Measurements from ENCODE around the gene RXRA. TPM values are rescaled to one million over a fixed set of nuclear protein-coding genes. Genes with fewer than 3 reads are reported as not detected.

Gene RXRA
- total and polyA plus RNA-seq, 2 donors (not counting 1 experiment from before 2014, with no cell fraction given): 2.6 to 6.8 TPM

- Histone ChIP-seq H3K4me1 (ENCODE audit: control insufficient read depth in 2 of 2, insufficient read depth in 2 of 2, low read length in 2 of 2) (peaks cover 11 to 20% of the 10 kb centered on the region in 2 donors), H3K9me3 (ENCODE audit: control extremely low read depth in 1 of 3, control insufficient read depth in 2 of 3, insufficient read depth in 1 of 3, low read length in 2 of 3) (peaks cover 0 to 5% (median 0%) of the 10 kb centered on the region in 3 donors), H3K4me2 (replicated peaks; ENCODE audit: low read depth, low read length, poor library complexity, severe bottlenecking) (peak overlapping the region; percentile 90), H3K9ac (ENCODE audit: low read length) (peak overlapping the region; percentile 52), H3K27me3 (replicated peaks in 1 of 4; ENCODE audit: control extremely low read depth in 1 of 4, control insufficient read depth in 3 of 4, insufficient read depth in 4 of 4, low read length in 3 of 4) (peaks cover 0 to 13% (median 3%) of the 10 kb centered on the region in 4 experiments), H3K4me3 (ENCODE audit: control extremely low read depth in 1 of 5, extremely low read depth in 1 of 5, insufficient read depth in 1 of 5, low read depth in 2 of 5, low read length in 4 of 5) (peak overlapping the region; percentile 3 to 59 (median 47)), H3K79me2 (ENCODE audit: control insufficient read depth, insufficient read depth, low read length) (peaks cover 15% of the 10 kb centered on the region), H3K27ac (ENCODE audit: low read length in 2 of 2) (no peak overlapping the region), H4K20me1 (ENCODE audit: control insufficient read depth, insufficient read depth, low read length, poor library complexity, severe bottlenecking) (no peaks in the 10 kb centered on the region), H3K36me3 (replicated peaks in 1 of 2; ENCODE audit: control extremely low read depth in 1 of 2, control insufficient read depth in 1 of 2, extremely low read depth in 1 of 2, insufficient read depth in 2 of 2, low read length in 1 of 2) (no peaks in the 10 kb centered on the region), H2AFZ (ENCODE audit: insufficient read depth, low read depth, low read length, poor library complexity, severe bottlenecking) (peak overlapping the region; percentile 13)
- no peak for ATAC-seq (ENCODE audit: low read depth)
- CTCF ChIA-PET: interaction anchor here (1.5 to 1.6 kb wide), 2 partner anchors 83 to 116 kb away, joined by 4 to 6 read pairs; no protein-coding TSS in a partner anchor
- H3K9me3 Mint-ChIP-seq (ENCODE audit: insufficient read depth): no peaks in the 10 kb centered on the region
- H3K4me1 Mint-ChIP-seq: peaks cover 18% of the 10 kb centered on the region
- H3K4me3 Mint-ChIP-seq: peak overlapping the region; percentile 60
- H3K27ac Mint-ChIP-seq: peak overlapping the region; percentile 15
- peak; percentile 48 for DNase-seq
- H3K27me3 Mint-ChIP-seq: no peaks in the 10 kb centered on the region
- POLR2A ChIA-PET: interaction anchor here (1.1 kb wide), 1 partner anchor 10 kb away, joined by 3 read pairs; no protein-coding TSS in a partner anchor
- 2% methylated on average over 75 of the region's 83 CpGs for WGBS (ENCODE audit: insufficient coverage)
- no peak for TF ChIP-seq EZH2 (IDR thresholded peaks at IDR 0.05; ENCODE audit: borderline replicate concordance, insufficient read depth, low read depth, low read length, poor library complexity, severe bottlenecking)
- TF ChIP-seq, protein P1, sequence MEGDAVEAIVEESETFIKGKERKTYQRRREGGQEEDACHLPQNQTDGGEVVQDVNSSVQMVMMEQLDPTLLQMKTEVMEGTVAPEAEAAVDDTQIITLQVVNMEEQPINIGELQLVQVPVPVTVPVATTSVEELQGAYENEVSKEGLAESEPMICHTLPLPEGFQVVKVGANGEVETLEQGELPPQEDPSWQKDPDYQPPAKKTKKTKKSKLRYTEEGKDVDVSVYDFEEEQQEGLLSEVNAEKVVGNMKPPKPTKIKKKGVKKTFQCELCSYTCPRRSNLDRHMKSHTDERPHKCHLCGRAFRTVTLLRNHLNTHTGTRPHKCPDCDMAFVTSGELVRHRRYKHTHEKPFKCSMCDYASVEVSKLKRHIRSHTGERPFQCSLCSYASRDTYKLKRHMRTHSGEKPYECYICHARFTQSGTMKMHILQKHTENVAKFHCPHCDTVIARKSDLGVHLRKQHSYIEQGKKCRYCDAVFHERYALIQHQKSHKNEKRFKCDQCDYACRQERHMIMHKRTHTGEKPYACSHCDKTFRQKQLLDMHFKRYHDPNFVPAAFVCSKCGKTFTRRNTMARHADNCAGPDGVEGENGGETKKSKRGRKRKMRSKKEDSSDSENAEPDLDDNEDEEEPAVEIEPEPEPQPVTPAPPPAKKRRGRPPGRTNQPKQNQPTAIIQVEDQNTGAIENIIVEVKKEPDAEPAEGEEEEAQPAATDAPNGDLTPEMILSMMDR (IDR thresholded peaks at IDR 0.05): no peak
- intact Hi-C loops (cut with micrococcal nuclease): loop anchor here (5.0 to 10.0 kb wide), 5 partner anchors 65 to 262 kb away; partner anchors contain the start of gene BRD3
These were observed 708 bp downstream of the RXRA start for GRCh38 chr9:134326724-134327601.
